GM12801 (cell line): ENCODE data around the gene MYBPC3.

Experiments
- CTCF ChIP-seq: IDR thresholded peaks from one replicate; pipeline ENCODE4 v1.5.1; 2011; ENCODE audit warnings: control low read depth; ENCODE audit not compliant: insufficient read length; ENCODE audit errors: extremely low read depth

MYBPC3 gene

GRCh38 chr11:47379317-47379716 lies 26.8 kb upstream of the MYBPC3 start:
- no peak for TF ChIP-seq CTCF

- TF ChIP-seq CTCF, result no peak
Measured at GRCh38 chr11:47378836-47379170, 26.3 kb upstream of the MYBPC3 start.

GRCh38 chr11:47378010-47378835 lies 25.7 kb upstream of the MYBPC3 start, which contains the start of gene SPI1:
Gene SPI1, minus strand, starts transcription at chr11:47378547. Its CDS starts 194 bp downstream, at chr11:47378353.
- TF ChIP-seq CTCF, result no peak

DNA sequence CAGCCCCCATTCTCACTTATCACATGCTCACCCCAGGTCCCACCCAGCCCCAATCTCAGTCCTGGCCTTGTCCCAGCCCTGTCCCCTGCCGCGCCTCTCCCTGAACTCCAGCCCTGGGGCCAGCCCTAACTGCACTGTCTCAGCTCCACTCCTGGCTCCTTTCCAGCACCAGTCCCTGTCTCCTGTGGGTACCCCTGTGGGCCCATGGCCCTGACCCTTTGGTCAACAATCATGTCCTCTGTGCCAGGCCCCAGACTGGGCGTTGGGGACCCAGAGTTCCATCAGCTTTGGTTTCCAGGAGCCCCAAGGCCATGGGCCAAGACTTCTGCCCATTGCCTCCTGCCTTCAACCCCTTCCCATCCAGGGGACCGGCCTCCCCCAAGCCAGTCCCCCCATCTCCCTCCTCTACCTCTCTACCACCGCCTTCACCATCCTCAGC lies 25.1 kb upstream of the MYBPC3 start:
- TF ChIP-seq CTCF, result no peak

GRCh38 chr11:47376525-47377371 lies 24.2 kb upstream of the MYBPC3 start:
- TF ChIP-seq CTCF, result no peak

GRCh38 chr11:47376107-47376524 lies 23.6 kb upstream of the MYBPC3 start:
- TF ChIP-seq CTCF, result no peak

- no peak for TF ChIP-seq CTCF
Measured at GRCh38 chr11:47375546-47376085, 23.1 kb upstream of the MYBPC3 start.
